Measurements from ENCODE around the gene STARD10. TPM values are rescaled to one million over a fixed set of nuclear protein-coding genes. Genes with fewer than 3 reads are reported as not detected.

The STARD10 gene
- total RNA-seq, 2 experiments from 2014 or later, result 10.5 to 12.9 TPM

GRCh38 chr11:72722050-72722748 is 71.6 kb downstream of the STARD10 start:
- peaks cover 74% of the 10 kb centered on the region for H3K4me1 ChIP-seq (ENCODE audit: insufficient read depth, low read length)
- ATAC-seq (ENCODE audit: poor library complexity) (peak; percentile 88), DNase-seq (peak; percentile 71 to 94 (median 84))
- H3K36me3 Mint-ChIP-seq (ENCODE audit: low read depth), result peaks cover 44% of the 10 kb centered on the region
- ChIA-PET POLR2A (interaction anchor here (0.6 to 5.1 kb wide), 16 partner anchors 9 to 876 kb away, joined by 3 to 54 read pairs (median 4); partner anchors contain the start of genes ATG16L2, FAM168A, FCHSD2 and STARD10), CTCF (interaction anchor here (1.0 to 4.3 kb wide), 4 partner anchors 59 to 100 kb away, joined by 3 to 80 read pairs (median 6); partner anchors contain the start of gene STARD10)
- no peaks in the 10 kb centered on the region for H3K27me3 ChIP-seq (ENCODE audit: control insufficient read depth in 1 of 2, insufficient read depth in 2 of 2, low read length in 2 of 2)
- no peak for TF ChIP-seq CTCF (IDR thresholded peaks at IDR 0.05)
- H3K4me3 Mint-ChIP-seq, result peak overlapping the region; percentile 91
- peaks cover 39% of the 10 kb centered on the region for H3K36me3 ChIP-seq (ENCODE audit: insufficient read depth, low read length)
- peak overlapping the region; percentile 72 to 79 for H3K27ac ChIP-seq (ENCODE audit: low read depth in 1 of 2, low read length in 2 of 2)
- H3K9me3 Mint-ChIP-seq, result no peaks in the 10 kb centered on the region
- peak overlapping the region; percentile 90 for H3K27ac Mint-ChIP-seq
- H3K27me3 Mint-ChIP-seq, result no peaks in the 10 kb centered on the region
- H3K4me1 Mint-ChIP-seq (ENCODE audit: low read depth), result peaks cover 59% of the 10 kb centered on the region
- intact Hi-C loops (cut with DNase I, micrococcal nuclease), result loop anchor here (1.0 kb wide), 3 partner anchors 30 to 91 kb away; partner anchors contain the start of genes ARAP1 (in 2 of the 2) and STARD10 (in 1 of the 2)
- H3K4me3 ChIP-seq (ENCODE audit: low read length), result peak overlapping the region; percentile 83
- no peaks in the 10 kb centered on the region for H3K9me3 ChIP-seq (ENCODE audit: control insufficient read depth in 1 of 2, insufficient read depth in 1 of 2, low read length in 2 of 2)

- Mint-ChIP-seq H3K4me1 (ENCODE audit: low read depth) (peaks cover 64% of the 10 kb centered on the region), H3K27me3 (no peaks in the 10 kb centered on the region), H3K4me3 (peak overlapping the region; percentile 91), H3K36me3 (ENCODE audit: low read depth) (peaks cover 44% of the 10 kb centered on the region), H3K27ac (peak overlapping the region; percentile 90), H3K9me3 (no peaks in the 10 kb centered on the region)
- DNase-seq (peak; percentile 7 to 70 (median 36)), ATAC-seq (ENCODE audit: poor library complexity) (peak; percentile 25)
- Histone ChIP-seq H3K4me3 (ENCODE audit: low read length) (peak overlapping the region; percentile 83), H3K4me1 (ENCODE audit: insufficient read depth, low read length) (peaks cover 78% of the 10 kb centered on the region), H3K9me3 (ENCODE audit: control insufficient read depth in 1 of 2, insufficient read depth in 1 of 2, low read length in 2 of 2) (no peaks in the 10 kb centered on the region), H3K27me3 (ENCODE audit: control insufficient read depth in 1 of 2, insufficient read depth in 2 of 2, low read length in 2 of 2) (no peaks in the 10 kb centered on the region), H3K27ac (ENCODE audit: low read depth in 1 of 2, low read length in 2 of 2) (peak overlapping the region; percentile 72 to 79), H3K36me3 (ENCODE audit: insufficient read depth, low read length) (peaks cover 42% of the 10 kb centered on the region)
- intact Hi-C loops (cut with DNase I, micrococcal nuclease), result loop anchor here (1.0 kb wide), 3 partner anchors 31 to 92 kb away; partner anchors contain the start of genes ARAP1 (in 2 of the 2) and STARD10 (in 1 of the 2)
- TF ChIP-seq CTCF (IDR thresholded peaks at IDR 0.05), result no peak
- CTCF ChIA-PET, result interaction anchor here (1.0 to 4.3 kb wide), 4 partner anchors 60 to 101 kb away, joined by 3 to 80 read pairs (median 6); partner anchors contain the start of gene STARD10
- POLR2A ChIA-PET, result interaction anchor here (0.6 to 5.1 kb wide), 12 partner anchors 10 to 420 kb away, joined by 3 to 54 read pairs (median 4); partner anchors contain the start of genes ATG16L2, FCHSD2 and STARD10
Observed at GRCh38 chr11:72721689-72722049, 72.2 kb downstream of the STARD10 start.

- Histone ChIP-seq H3K27ac (ENCODE audit: low read depth in 1 of 2, low read length in 2 of 2) (peak overlapping the region; percentile 72 to 79), H3K36me3 (ENCODE audit: insufficient read depth, low read length) (peaks cover 42% of the 10 kb centered on the region), H3K4me1 (ENCODE audit: insufficient read depth, low read length) (peaks cover 82% of the 10 kb centered on the region), H3K4me3 (ENCODE audit: low read length) (peak overlapping the region; percentile 83), H3K27me3 (ENCODE audit: control insufficient read depth in 1 of 2, insufficient read depth in 2 of 2, low read length in 2 of 2) (no peaks in the 10 kb centered on the region), H3K9me3 (ENCODE audit: control insufficient read depth in 1 of 2, insufficient read depth in 1 of 2, low read length in 2 of 2) (no peaks in the 10 kb centered on the region)
- ChIA-PET POLR2A (interaction anchor here (0.9 to 5.1 kb wide), 7 partner anchors 15 to 120 kb away, joined by 3 to 54 read pairs (median 5); partner anchors contain the start of genes ATG16L2 and STARD10), CTCF (interaction anchor here (1.0 to 1.8 kb wide), 2 partner anchors 92 to 101 kb away, joined by 3 to 6 read pairs; no protein-coding TSS in a partner anchor)
- no peak for TF ChIP-seq CTCF (IDR thresholded peaks at IDR 0.05)
- Mint-ChIP-seq H3K27me3 (no peaks in the 10 kb centered on the region), H3K4me3 (peak overlapping the region; percentile 91), H3K27ac (peak overlapping the region; percentile 90), H3K36me3 (ENCODE audit: low read depth) (peaks cover 45% of the 10 kb centered on the region), H3K9me3 (no peaks in the 10 kb centered on the region), H3K4me1 (ENCODE audit: low read depth) (peaks cover 67% of the 10 kb centered on the region)
- DNase-seq, result no peak
- intact Hi-C loops (cut with DNase I, micrococcal nuclease), result no loop called here
- ATAC-seq (ENCODE audit: poor library complexity), result no peak
Observed at GRCh38 chr11:72721276-72721675, 72.6 kb downstream of the STARD10 start.

All from CD4-positive, alpha-beta T cell (primary cell).